Esophagus squamous epithelium (tissue), 4 donors: ENCODE measurements around the gene NDUFC1.

Experiments
- POLR2A ChIP-seq, 4 donors: fragments of 450-650 bp; IDR thresholded peaks; one replicate each; pipeline ENCODE4 v1.6.1; 2017; ENCODE audit warnings: antibody characterized with exemption in 4 of 4, mild to moderate bottlenecking in 4 of 4, moderate library complexity in 3 of 4
- TF ChIP-seq, protein P1 (sequence below), 6 experiments: fragments of 450-650 bp in 4 of 6; fragments of 200-600 bp in 2 of 6; sonication (generic) in 2 of 6; IDR thresholded peaks; one replicate each; pipeline ENCODE4 v1.5.1; 2016 to 2019; ENCODE audit warnings: antibody characterized with exemption in 6 of 6, mild to moderate bottlenecking in 4 of 6, moderate library complexity in 4 of 6

GRCh38 chr4:139311909-139312308 lies 9.6 kb upstream of the NDUFC1 start:
- TF ChIP-seq, protein P1, sequence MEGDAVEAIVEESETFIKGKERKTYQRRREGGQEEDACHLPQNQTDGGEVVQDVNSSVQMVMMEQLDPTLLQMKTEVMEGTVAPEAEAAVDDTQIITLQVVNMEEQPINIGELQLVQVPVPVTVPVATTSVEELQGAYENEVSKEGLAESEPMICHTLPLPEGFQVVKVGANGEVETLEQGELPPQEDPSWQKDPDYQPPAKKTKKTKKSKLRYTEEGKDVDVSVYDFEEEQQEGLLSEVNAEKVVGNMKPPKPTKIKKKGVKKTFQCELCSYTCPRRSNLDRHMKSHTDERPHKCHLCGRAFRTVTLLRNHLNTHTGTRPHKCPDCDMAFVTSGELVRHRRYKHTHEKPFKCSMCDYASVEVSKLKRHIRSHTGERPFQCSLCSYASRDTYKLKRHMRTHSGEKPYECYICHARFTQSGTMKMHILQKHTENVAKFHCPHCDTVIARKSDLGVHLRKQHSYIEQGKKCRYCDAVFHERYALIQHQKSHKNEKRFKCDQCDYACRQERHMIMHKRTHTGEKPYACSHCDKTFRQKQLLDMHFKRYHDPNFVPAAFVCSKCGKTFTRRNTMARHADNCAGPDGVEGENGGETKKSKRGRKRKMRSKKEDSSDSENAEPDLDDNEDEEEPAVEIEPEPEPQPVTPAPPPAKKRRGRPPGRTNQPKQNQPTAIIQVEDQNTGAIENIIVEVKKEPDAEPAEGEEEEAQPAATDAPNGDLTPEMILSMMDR (IDR thresholded peaks at IDR 0.05) = no peak
- TF ChIP-seq POLR2A (IDR thresholded peaks at IDR 0.05) = no peak
